MCF 10A (cell line): ENCODE data around the gene DDX28. TPM values are rescaled to one million over a fixed set of nuclear protein-coding genes. Genes with fewer than 3 reads are reported as not detected.

Source experiments
- BruUV-seq: library from RNA; stranded (reverse); fragments of 400-500 nt; replicated peaks from 2 replicates; lab custom pipeline; 2021; lab: Mats Ljungman, UMichigan
- CTCF ChIA-PET: fragments of 300-600 bp; sonication (Branson Sonifier 250); formaldehyde crosslinking; extraction: SDS; loops from one replicate; lab custom pipeline; 2021; ENCODE audit warnings: antibody characterized with exemption, inconsistent platforms; lab: Yijun Ruan, JAX
- POLR2A ChIA-PET: fragments of 300-600, 350-650 bp; sonication (Branson Sonifier 250); formaldehyde crosslinking; extraction: SDS; loops from one replicate; lab custom pipeline; 2020; ENCODE audit warnings: antibody characterized with exemption, inconsistent platforms; lab: Yijun Ruan, JAX
- DNase-seq: peaks from one replicate; pipeline ENCODE4 v3.0.0-alpha.2; 2018; ENCODE audit not compliant: unreplicated experiment
- H3K27ac Mint-ChIP-seq: one replicate; pipeline ENCODE4 v1.8.0; 2022; ENCODE audit warnings: mild to moderate bottlenecking, low read depth, mixed read lengths; ENCODE audit not compliant: unreplicated experiment
- H3K27me3 Mint-ChIP-seq: one replicate; pipeline ENCODE4 v1.8.0; 2022; ENCODE audit warnings: mixed read lengths; ENCODE audit not compliant: insufficient read depth, unreplicated experiment
- H3K36me3 Mint-ChIP-seq: one replicate; pipeline ENCODE4 v1.8.0; 2022; ENCODE audit warnings: mild to moderate bottlenecking, moderate library complexity, mixed read lengths; ENCODE audit not compliant: insufficient read depth, unreplicated experiment
- H3K4me1 Mint-ChIP-seq: one replicate; pipeline ENCODE4 v1.8.0; 2022; ENCODE audit warnings: mixed read lengths; ENCODE audit not compliant: insufficient read depth, unreplicated experiment
- H3K4me3 Mint-ChIP-seq: one replicate; pipeline ENCODE4 v1.8.0; 2022; ENCODE audit warnings: mild to moderate bottlenecking, moderate library complexity, mixed read lengths; ENCODE audit not compliant: unreplicated experiment
- H3K9me3 Mint-ChIP-seq: one replicate; pipeline ENCODE4 v1.8.0; 2022; ENCODE audit warnings: mixed read lengths; ENCODE audit not compliant: unreplicated experiment
- CTCF ChIP-seq: fragments of 200-600 bp; IDR thresholded peaks from one replicate; pipeline ENCODE4 v1.8.0; 2022; ENCODE audit warnings: antibody characterized with exemption, mild to moderate bottlenecking; ENCODE audit not compliant: unreplicated experiment
- intact Hi-C: fragments of 100-400 bp; cut with micrococcal nuclease; formaldehyde crosslinking; loops from 2 replicates; pipeline ENCODE4 v1.14.1; 2022
- total RNA-seq: library from RNA; stranded (reverse); gene quantifications from 2 replicates; pipeline ENCODE4 v1.2.3, GENCODE V29; 2022

Gene DDX28
- total RNA-seq, 1 experiment from 2014 or later, result 11.7 TPM

- peaks cover 47% of the 10 kb centered on the region for H3K36me3 Mint-ChIP-seq
- POLR2A ChIA-PET, result interaction anchor here (0.6 to 1.3 kb wide), 7 partner anchors 44 to 518 kb away, joined by 3 to 4 read pairs (median 3); partner anchors contain the start of gene PSMB10
- intact Hi-C loops, result loop anchor here (1.0 to 2.0 kb wide), 4 partner anchors 47 to 156 kb away; partner anchors contain the start of genes NRN1L and PSMB10
- no peak overlapping the region for H3K27ac Mint-ChIP-seq
- no peaks in the 10 kb centered on the region for H3K27me3 Mint-ChIP-seq
- peak; percentile 81 for DNase-seq
- H3K4me3 Mint-ChIP-seq, result no peak overlapping the region
- peak; percentile 89 for TF ChIP-seq CTCF
- H3K9me3 Mint-ChIP-seq, result no peaks in the 10 kb centered on the region
- H3K4me1 Mint-ChIP-seq, result no peaks in the 10 kb centered on the region
- no TSS peak for BruUV-seq
- CTCF ChIA-PET, result interaction anchor here (0.7 to 3.9 kb wide), 31 partner anchors 11 to 519 kb away, joined by 3 to 33 read pairs (median 4); partner anchors contain the start of genes DDX28, DUS2, NRN1L and PSMB10
Observed at GRCh38 chr16:68040506-68041288, 17.7 kb upstream of the DDX28 start.

- Mint-ChIP-seq H3K4me1 (peaks cover 2% of the 10 kb centered on the region), H3K27me3 (no peaks in the 10 kb centered on the region), H3K9me3 (no peaks in the 10 kb centered on the region), H3K4me3 (no peak overlapping the region), H3K27ac (no peak overlapping the region), H3K36me3 (peaks cover 51% of the 10 kb centered on the region)
- no TSS peak for BruUV-seq
- ChIA-PET CTCF (interaction anchor here (0.7 to 3.9 kb wide), 3 partner anchors 44 to 1106 kb away, joined by 3 to 17 read pairs (median 5); partner anchors contain the start of gene NRN1L), POLR2A (interaction anchor here (1.0 kb wide), 1 partner anchor 10 kb away, joined by 5 read pairs; no protein-coding TSS in a partner anchor)
- TF ChIP-seq CTCF, result no peak
- no peak for DNase-seq
- intact Hi-C loops, result no loop called here
Observed at GRCh38 chr16:68037841-68038597, 15.0 kb upstream of the DDX28 start.

GRCh38 chr16:68035227-68035626, 12.2 kb upstream of the DDX28 start:
- CTCF ChIA-PET, result interaction anchor here (0.6 to 2.2 kb wide), 3 partner anchors 29 to 431 kb away, joined by 3 to 6 read pairs (median 5); no protein-coding TSS in a partner anchor
- POLR2A ChIA-PET, result interaction anchor here (0.8 to 1.0 kb wide), 2 partner anchors 28 to 112 kb away, joined by 3 to 4 read pairs; no protein-coding TSS in a partner anchor
- peaks cover 22% of the 10 kb centered on the region for H3K4me1 Mint-ChIP-seq
- no peaks in the 10 kb centered on the region for H3K9me3 Mint-ChIP-seq
- intact Hi-C loops, result no loop called here
- no peak overlapping the region for H3K4me3 Mint-ChIP-seq
- DNase-seq, result no peak
- H3K36me3 Mint-ChIP-seq, result peaks cover 34% of the 10 kb centered on the region
- H3K27me3 Mint-ChIP-seq, result no peaks in the 10 kb centered on the region
- TF ChIP-seq CTCF, result no peak
- no peak overlapping the region for H3K27ac Mint-ChIP-seq
- no TSS peak for BruUV-seq
